Stimulated activated CD4-positive, alpha-beta T cell treated with anti-CD3 and anti-CD28 coated beads, Interleukin-2, amount 100 ng/mL, for 48 hours (primary cell): ENCODE results near the gene IMMP2L.

Experiments used
- DNase-seq, 2 donors: peaks; one replicate each; pipeline ENCODE4 v3.0.0-alpha.2; 2020

The IMMP2L gene

DNA sequence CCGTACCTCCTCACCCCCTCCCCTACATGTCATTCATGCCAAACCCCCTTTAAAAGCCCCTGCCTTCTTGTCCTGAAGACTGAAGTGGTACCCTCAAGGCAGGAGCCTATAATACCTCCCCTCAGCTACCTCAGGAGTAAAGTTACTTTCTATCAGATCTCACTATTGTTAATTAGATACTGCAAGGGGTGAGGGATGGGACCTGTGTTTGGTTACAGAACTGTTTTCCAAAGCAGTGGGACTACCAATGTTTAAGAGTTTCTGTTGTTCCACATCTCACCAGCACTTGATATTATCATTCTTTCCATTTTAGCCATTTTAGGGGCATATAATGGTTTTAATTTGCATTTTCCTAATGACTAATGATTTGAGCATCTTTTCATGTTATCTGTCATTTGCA is 668.2 kb downstream of the IMMP2L start:
- no peak for DNase-seq

DNA sequence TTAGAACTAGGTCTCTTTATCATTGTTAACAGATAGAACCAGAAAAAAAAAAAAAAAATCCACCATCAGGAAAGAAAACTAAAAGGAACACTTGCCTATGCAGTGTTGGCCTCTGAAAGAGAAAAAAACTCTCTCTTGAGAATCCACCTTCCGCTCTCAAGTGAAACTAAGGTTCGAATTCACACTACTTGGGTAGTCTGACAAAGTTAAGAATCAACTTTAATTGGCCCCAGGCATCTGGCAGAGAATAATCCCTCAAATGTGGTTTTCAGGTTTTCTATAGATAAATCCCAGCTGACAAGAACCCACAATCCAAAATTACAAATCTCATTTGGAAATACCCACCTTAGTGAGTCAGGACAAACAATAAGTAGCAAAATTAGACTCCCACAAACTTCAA is 671.1 kb downstream of the IMMP2L start:
- no peak for DNase-seq

DNA sequence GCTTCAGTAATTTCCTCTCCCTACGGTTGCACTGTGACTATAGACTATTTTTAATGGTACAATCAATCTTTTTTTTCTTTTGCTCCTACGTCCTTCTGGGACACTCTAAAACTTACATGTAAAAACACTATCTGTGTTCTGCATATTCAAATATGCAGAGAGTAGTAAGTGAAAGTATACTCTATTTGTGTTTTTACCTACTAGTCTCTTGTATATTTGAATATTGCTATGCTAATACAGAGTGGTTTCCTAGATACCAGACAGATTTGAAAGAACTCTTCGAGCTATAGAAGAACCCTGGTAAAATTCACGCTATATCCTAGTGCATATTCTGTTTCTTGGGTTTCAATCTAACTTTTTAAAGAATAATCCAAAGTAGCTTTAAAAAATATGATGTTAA is 672.2 kb downstream of the IMMP2L start:
- no peak for DNase-seq

DNA sequence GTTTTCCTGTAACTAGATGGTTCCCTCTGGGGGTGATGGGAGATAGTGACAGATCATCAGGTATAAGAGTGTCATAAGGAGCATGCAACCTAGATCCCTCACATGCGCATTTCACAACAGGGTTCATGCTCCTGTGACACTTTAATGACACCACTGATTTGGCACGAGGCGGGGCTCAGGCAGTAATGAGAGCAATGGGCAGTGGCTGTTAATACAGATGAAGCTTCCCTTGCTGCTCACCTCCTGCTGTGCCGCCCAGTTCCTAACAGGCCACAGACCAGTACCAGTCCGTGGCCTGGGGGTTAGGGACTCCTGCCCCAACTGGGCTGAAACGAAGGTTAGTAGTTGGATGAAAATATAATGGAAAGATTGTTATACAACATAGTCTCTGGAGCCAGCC is 673.0 kb downstream of the IMMP2L start:
- no peak for DNase-seq

DNA sequence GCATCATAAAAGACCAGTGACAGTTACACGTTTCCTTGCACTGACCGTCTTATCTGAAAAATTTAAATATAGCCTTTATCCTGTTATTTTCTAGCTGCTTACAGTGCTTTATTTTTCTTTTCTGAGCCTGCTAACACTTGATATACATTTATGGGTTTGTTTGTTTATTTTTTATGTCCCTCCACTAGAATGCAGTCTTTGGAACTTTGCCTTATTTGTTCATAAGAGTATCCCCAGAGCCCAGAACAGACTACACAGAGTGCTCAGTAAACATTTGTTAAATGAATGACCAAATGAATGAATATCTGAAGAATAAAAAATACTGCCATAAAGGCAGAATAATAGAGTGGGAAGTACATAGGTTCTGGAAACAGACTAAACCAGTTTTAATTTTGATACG is 673.7 kb downstream of the IMMP2L start:
- no peak for DNase-seq

DNA sequence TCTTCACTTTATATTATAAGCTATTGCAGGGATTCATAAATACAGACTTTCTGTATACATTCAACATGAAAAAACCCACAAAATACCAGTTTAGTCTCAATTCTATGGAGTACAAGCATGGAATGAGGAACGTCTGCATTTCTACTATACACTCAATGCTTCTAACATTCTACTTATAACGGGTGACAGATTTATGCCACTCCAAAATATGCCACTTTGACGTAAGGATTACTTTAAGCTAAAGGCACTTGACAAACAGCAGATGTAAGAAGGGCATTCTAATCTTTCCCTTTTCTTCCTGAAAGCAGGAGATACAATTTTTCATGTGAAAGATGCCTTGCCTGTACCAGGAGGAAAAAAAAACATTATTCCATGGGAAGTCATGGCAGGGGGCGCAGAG is 676.8 kb downstream of the IMMP2L start:
- no peak for DNase-seq

DNA sequence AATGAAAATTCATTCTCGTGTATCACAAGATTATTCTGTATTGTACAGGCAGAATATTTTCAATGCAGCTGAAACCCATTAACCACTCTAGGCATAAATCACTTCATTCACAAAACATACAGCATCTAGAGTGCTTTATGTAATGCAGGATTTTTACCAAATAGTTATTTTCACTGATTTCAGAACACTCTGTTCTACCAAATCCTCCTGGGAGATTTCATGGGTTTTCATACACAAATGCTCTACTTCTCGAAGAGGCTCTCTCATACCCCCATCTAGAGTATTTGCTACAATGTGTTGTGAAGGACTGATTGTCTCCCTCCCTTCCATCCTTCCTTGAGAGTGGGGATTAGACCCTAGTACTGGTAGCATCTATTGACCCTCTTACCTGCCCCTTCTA is 680.6 kb downstream of the IMMP2L start:
- DNase-seq = no peak

DNA sequence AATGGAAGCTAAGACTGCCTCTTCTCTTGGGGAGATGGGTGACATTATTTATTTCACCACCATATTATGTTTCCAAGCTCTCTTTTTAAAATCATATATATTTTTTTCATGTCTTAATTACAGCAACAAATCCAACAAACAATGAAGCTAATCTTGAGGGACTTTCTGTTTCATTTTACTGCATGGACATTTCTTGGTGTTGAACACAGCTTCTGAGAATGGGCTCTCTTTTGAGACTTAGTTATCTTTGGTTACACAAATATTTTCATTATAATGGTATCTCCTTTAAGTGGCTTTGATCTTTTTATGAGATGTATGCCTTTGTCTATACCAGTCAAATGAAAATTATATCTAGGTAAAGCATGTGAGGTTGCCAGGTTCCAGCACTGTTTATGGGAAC is 681.3 kb downstream of the IMMP2L start:
- DNase-seq = no peak

DNA sequence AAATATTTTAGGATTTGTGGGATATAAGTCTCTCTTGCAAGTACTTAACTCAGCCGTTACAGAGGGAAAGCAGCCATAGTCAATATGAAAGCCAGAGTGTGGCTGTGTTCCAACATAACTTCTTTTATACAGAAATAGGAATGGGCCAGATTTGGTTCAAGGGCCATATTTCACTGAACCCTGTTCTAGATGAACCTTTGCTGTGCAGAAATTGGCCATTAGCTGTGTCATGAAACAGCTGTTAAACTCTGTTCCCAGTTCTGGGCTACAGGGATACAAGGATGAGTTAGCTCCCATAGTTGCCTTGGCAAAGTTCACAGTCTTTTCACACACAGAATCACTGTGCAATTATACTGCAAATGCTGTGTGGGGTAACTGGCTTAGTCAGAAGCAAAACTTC is 685.3 kb downstream of the IMMP2L start:
- no peak for DNase-seq

DNA sequence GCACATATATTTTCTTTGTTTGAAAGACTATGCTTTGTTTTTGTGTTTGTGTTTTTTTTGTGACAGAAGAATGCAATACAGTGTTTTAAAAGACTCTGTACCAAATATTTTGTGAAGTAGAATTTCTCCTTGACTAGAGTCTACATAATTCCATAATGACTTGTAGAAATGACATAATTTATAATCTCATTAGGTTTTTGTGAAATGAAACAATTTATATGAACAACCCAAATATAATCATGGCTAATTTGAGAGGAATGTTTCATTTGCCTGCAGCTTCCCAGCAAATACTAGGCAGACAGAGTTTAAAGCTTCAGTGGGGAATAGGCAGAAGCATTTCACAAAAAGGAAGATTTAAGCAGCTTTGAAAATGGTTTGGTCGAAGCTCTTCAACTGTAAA is 686.9 kb downstream of the IMMP2L start:
- DNase-seq = no peak

DNA sequence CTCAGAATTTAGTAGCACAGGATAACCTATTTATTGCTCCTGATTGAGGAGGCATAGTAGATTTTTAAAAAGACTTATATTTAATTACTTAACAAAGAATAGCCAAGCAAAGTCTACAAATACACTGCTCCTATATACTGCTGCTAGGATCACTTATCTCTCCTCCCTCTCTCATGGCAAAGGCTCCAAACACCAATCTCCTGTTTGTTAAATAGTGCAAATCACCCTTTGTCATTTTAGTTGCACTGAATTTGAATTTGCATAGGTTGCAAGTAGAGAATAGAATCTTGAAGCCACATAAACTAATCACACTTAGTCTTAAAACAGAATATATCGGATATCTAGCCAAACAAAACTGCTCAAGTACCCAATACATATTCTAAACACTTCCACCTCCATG is 690.4 kb downstream of the IMMP2L start:
- DNase-seq = no peak

DNA sequence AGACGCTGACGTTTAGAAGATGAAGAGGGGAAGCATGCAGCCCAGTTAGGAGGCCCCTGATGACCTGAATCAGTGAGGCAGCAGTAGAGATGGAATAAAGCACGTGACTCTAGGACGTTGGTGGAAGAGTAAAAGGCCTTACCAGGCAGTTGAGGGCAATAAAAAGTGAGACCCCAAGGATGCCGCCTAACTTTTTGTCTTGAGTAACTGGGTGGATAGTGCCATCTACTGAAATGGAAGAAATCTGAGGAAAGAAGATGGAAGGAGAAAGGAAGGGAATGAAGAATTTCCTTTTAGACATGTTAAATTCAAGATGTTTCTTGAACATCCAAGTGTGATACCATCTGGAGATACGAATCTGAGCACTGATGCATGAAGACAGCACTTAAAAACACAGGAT is 691.4 kb downstream of the IMMP2L start:
- DNase-seq = no peak

DNA sequence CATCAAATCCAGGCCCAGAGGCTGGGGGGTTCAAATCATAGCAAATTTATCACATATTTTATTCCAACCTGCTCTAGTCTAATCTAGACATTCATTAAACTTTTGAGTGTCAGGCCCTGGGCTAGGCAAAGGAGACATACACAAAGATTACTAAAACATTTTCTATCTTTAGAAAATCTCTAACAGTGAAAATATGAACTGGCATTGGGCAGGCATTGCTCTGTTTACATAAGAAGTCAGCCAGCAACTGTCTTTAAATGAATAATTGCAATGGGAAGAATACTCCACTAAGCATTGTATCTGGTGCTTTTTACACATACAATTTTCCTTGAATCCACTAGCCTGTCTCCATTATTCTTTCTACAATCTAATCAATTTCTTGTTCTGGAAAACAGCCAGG is 693.8 kb downstream of the IMMP2L start:
- no peak for DNase-seq

DNA sequence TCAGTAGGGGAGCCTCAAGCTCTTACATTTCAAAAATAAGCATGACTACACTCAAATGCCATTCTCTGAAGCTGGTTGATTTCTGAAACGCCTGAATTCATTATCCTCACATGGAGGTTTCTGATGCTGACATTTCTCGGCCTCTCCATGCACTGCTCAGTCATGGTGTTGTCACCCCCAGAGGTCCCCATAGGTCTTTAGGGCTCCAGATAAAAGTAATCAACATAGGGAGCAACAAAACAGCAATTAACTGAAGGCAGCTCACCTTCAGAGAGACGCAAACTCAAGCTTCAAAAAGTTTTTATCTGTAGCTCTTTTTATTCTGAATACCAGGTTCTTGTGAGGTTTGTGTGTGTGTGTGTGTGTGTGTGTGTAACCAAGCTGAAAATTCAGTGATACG is 694.5 kb downstream of the IMMP2L start:
- no peak for DNase-seq

DNA sequence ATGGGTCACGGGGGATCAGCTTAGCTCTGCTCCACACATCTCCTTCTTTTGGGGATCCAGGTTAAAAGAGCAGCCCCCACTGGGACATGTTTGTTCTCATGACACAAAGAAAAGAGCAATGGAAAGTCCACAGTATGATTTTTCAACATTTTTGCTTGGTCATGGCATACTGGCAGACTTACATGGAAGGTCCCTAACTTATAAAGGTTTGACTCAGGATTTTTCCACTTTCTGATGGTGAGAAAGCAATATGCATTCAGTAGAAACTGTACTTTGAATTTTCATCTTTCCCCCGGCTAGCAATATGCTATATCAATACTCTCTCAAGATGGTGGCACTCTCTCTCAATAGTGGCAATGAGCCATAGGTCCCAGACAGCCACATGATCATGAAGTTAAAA is 699.0 kb downstream of the IMMP2L start:
- no peak for DNase-seq

DNA sequence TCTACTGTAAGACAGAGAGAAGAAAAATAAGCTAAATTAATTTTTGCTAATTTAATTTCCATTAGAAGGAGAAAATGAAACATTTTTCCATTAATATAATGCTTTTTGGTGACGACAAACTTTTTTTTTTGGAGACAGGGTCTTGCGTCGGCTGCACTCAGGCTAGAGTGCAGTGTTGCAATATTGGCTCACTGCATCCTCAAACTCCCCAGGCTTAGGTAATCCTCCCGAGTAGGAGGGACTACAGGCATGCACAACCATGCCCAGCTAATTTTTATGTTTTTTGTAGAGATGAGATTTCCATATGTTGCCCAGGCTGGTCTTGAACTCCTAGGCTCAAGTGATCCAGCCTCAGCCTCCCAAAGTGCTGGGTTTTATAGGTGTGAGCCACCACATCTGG is 701.1 kb downstream of the IMMP2L start:
- no peak for DNase-seq

DNA sequence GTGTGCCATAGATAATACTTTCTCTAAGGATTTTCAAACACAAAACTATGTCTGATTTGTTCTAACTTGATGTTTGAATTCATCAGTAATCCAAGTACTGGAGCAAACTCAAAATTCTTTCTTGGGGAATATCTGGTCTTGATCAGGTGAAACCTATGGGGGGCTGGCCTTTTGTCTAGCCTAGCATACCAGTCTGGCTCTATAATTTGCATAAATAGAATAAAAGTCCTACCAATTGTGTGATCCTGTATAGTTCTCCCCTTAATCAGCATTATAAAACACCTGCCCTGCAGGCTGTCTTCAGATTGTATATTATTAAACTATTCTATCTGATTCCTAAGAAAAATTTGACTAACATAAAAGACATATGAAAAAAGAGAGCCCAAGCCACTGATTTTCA is 705.2 kb downstream of the IMMP2L start:
- no peak for DNase-seq

DNA sequence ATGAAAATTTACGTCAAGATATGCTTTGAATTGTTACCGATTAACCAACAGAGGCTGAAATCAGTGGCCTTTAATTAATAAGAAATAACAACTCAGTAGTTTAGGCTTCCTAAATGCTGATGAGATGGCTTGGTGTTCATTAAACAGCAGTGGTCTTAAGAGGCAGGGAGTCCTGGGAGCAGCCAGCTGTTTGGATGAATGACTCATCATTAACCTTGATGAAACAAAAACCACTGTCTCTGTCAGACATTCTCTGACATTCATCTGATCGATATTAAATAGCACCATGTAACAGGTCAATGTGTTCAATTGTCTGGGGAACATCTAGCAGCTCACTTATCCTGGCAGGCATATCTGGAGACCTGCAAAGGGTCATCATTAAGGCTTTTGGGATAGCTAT is 705.6 kb downstream of the IMMP2L start:
- no peak for DNase-seq

DNA sequence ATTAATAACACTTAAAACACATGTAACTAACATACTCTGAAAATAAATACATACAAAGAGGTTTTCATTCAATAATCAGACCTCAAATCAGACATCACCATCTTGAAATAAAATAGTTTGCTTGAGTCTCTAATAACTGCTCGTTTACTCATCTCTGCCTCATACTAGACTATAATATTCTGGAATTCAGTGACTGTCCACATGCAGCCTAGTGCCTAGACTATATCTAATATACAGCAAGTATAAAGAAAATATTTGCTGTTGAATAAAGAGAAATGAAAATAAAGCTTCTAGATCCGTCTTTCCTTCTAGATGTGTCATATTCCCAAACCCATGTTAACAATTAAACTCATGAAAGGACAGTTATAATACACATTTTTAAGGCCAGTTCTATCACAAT is 707.6 kb downstream of the IMMP2L start:
- no peak for DNase-seq

DNA sequence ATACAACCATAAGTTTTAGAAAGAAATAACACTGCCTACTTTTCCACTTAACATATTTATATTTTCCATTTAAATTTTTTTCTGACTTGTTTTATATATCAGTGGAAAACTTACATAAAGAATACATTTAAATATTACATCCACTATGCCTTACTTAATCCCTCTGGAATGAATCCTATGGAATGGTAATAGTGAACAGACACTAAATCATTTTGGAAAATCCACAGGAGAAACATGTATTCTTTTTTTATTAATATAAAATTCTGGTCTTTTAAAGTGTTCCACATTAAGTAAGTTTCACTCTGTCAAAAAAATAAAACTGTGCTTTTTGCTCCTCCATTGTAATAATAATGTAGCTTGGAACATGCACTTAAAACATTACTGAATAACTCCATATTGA is 708.1 kb downstream of the IMMP2L start:
- no peak for DNase-seq

DNA sequence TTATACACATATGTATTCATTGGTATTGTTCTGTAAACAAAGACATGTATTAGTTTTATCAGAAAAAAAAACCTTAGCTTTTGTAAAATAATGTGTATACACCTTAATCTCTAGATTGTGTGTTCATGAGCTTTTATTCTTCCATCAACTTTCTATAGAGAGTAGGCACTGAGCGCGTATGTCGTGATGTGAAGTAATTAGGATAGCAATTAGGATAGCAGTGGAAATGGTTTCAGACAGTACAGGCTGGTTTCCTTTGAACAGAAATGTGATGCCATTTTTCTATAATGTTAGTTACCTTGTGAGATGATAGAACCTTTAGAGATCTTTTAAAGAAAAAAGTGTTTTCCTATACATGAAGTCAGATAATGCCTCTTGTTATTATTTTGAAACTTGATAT is 709.0 kb downstream of the IMMP2L start:
- no peak for DNase-seq

DNA sequence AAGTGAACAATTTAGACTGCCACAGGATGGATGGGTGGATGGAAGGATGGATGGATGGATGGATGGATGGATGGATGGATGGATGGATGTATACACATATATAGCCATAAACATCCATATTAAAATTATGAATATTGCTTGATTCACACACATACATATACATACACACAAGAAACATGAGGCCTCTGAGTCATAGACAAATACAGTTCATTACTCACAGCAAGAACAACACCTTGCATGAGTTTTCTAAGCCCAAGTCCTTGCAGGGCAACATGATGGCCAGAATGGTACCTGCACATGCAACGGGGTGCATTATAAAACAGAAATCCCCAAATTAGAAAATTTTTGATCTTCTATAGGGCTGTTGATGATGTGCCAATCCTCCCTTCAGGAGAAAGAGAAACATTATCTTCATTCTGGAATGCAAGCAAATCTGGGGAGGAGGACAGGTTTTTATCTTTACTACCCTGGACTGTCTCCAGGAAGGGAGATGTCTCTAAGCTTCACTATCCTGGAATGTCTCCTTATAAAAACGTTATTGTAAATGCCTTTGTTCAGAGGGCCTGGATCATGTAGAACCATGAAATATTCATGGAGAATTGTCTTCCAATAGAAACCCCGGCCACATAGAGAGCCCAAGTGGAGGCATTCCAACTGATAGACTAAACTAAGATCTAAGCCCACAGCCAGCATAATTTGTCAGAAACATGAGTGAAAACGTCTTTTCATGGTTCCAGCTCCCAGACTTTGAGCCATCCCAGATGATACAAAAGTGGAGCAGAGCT is 709.9 kb downstream of the IMMP2L start:
- DNase-seq = no peak

DNA sequence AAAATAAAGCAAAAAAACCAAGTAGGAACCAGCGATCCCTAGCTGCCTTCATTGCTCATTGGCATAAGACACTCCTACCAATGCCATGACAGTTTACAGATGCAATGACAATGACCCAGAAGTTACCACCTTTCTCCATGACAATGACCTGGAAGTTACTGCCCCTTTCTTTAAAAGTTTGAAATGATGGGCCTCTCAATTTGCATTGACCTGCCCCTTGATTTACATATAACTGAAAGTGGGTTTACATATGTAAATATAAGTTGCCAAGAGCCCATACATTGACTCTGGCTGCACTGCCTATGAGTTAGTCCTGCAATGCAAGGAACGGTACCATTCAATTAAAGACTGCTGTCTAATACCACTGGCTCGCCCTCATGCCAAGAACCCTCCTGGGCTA is 712.1 kb downstream of the IMMP2L start:
- DNase-seq = no peak

DNA sequence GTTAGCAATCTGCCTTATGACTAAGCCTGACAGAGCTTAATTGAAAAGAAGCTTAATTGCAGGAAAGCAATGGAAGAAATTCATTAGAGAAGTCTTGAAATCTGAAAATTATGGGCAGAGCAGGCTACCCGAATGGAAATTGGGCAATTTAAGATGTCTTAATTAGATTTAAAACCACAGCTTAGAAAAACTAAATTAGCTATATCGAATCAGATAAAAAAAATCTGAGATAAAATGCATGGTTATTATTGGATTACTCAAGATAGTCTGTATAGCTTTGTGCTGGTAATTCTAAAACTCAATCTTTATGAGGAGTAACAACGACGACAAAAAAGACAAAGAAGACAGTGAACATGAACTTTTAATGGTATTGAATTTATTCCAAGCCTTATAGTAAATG is 719.5 kb downstream of the IMMP2L start:
- no peak for DNase-seq

DNA sequence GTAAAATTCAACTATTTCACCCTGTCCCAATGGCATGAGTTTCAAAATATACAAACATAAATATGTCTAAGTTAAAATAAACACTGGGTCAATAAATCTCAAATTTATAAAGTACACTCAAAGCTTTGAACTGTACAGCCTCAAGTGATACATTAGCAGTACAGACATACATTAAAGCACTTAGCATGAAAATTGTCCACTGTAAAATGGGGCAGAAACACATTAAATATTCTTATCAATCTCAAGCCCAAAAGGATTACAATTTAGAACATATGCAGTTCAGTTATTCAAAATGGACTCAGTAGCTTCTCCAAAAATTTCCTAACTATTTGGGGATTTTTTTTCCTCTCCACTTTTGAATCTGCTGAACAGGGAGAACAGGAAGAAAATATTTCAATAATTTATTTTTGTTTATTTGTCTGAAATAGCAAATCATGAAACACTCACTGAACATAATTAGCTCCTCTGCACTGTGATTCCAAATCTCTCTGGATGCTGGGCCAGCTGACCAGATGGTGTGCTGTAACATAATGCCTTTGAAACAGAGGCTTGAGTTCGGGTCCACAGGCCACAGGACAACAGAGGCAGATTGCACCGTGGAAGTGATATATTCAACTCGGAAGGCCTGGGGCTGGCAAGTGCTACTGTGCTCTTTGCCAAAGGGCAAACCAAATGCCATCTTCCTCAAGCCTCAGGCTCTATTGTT is 720.3 kb downstream of the IMMP2L start:
- no peak for DNase-seq
